WTC11 (cell line): ENCODE results near the gene TPP1. TPM values are rescaled to one million over a fixed set of nuclear protein-coding genes. Genes with fewer than 3 reads are reported as not detected.

Experiments
- ATAC-seq: fragments of 200-7000 bp; cut with Tn5 transposase; 2 replicates; pipeline ENCODE4 v1.10.0; 2021; ENCODE audit warnings: mild to moderate bottlenecking, moderate library complexity
- CTCF ChIA-PET: fragments of 300-600 bp; sonication (Branson Sonifier 250); formaldehyde crosslinking; loops from one replicate; lab custom pipeline; 2021; ENCODE audit warnings: antibody characterized with exemption; lab: Charles Lee
- POLR2A ChIA-PET: fragments of 350-600 bp; sonication (Branson Sonifier 250); formaldehyde crosslinking; loops from one replicate; lab custom pipeline; 2021; ENCODE audit warnings: antibody characterized with exemption; lab: Charles Lee
- DNase-seq: peaks from one replicate; pipeline ENCODE4 v3.0.0; 2021; ENCODE audit warnings: low spot score
- H3K27ac Mint-ChIP-seq: 2 replicates; pipeline ENCODE4 v1.8.0; 2021; ENCODE audit warnings: mixed read lengths
- H3K27me3 Mint-ChIP-seq: 2 replicates; pipeline ENCODE4 v1.8.0; 2021; ENCODE audit warnings: low read depth, mild to moderate bottlenecking, moderate library complexity, mixed read lengths
- H3K36me3 Mint-ChIP-seq: 2 replicates; pipeline ENCODE4 v1.8.0; 2021; ENCODE audit warnings: mixed read lengths
- H3K4me1 Mint-ChIP-seq: 2 replicates; pipeline ENCODE4 v1.8.0; 2022; ENCODE audit warnings: mixed read lengths
- H3K4me3 Mint-ChIP-seq: 2 replicates; pipeline ENCODE4 v1.8.0; 2021; ENCODE audit warnings: mild to moderate bottlenecking, moderate library complexity, mixed read lengths
- H3K9me3 Mint-ChIP-seq: 2 replicates; pipeline ENCODE4 v1.8.0; 2021; ENCODE audit warnings: mixed read lengths
- AFF4 ChIP-seq: sonication (generic); formaldehyde crosslinking; IDR thresholded peaks from 2 replicates; pipeline ENCODE4 v1.8.1; 2023; ENCODE audit warnings: mild to moderate bottlenecking, missing genetic modification reagents, borderline replicate concordance
- CTCF ChIP-seq: fragments of 200-600 bp; IDR thresholded peaks from 2 replicates; pipeline ENCODE4 v1.8.0; 2022; ENCODE audit warnings: antibody characterized with exemption
- E2F4 ChIP-seq: sonication (generic); formaldehyde crosslinking; IDR thresholded peaks from 2 replicates; pipeline ENCODE4 v1.8.1; 2022; ENCODE audit warnings: low read depth, mild to moderate bottlenecking, moderate library complexity, missing genetic modification reagents, borderline replicate concordance
- ELF4 ChIP-seq: sonication (generic); formaldehyde crosslinking; IDR thresholded peaks from 2 replicates; pipeline ENCODE4 v1.8.1; 2022; ENCODE audit warnings: low read depth, mild to moderate bottlenecking, moderate library complexity, missing genetic modification reagents
- GABPB1 ChIP-seq: sonication (generic); formaldehyde crosslinking; IDR thresholded peaks from 2 replicates; pipeline ENCODE4 v1.8.1; 2023; ENCODE audit warnings: mild to moderate bottlenecking, missing genetic modification reagents
- HMGXB4 ChIP-seq: sonication (generic); formaldehyde crosslinking; IDR thresholded peaks from 2 replicates; pipeline ENCODE4 v1.8.1; 2023; ENCODE audit warnings: mild to moderate bottlenecking, moderate library complexity, missing genetic modification reagents
- JAZF1 ChIP-seq: fragments of 250-450 bp; sonication (Bioruptor Pico); IDR thresholded peaks from 2 replicates; pipeline ENCODE4 v1.9.0; 2021; ENCODE audit warnings: moderate library complexity, mild to moderate bottlenecking, inconsistent platforms
- KAT7 ChIP-seq: sonication (generic); formaldehyde crosslinking; IDR thresholded peaks from 2 replicates; pipeline ENCODE4 v1.8.1; 2023; ENCODE audit warnings: missing genetic modification reagents, mild to moderate bottlenecking, borderline replicate concordance
- MXD4 ChIP-seq: fragments of 250-450 bp; sonication (Bioruptor Pico); IDR thresholded peaks from 2 replicates; pipeline ENCODE4 v1.8.0; 2021; ENCODE audit warnings: mild to moderate bottlenecking, moderate library complexity, borderline replicate concordance
- NFYB ChIP-seq: sonication (generic); formaldehyde crosslinking; conservative IDR thresholded peaks from 2 replicates; pipeline ENCODE4 v1.8.0; 2022; ENCODE audit warnings: low read depth, missing genetic modification reagents
- ZNF138 ChIP-seq: sonication (generic); formaldehyde crosslinking; conservative IDR thresholded peaks from 2 replicates; pipeline ENCODE4 v1.8.1; 2022; ENCODE audit warnings: mild to moderate bottlenecking, moderate library complexity, missing genetic modification reagents
- ZNF416 ChIP-seq: fragments of 250-450 bp; sonication (Bioruptor Pico); IDR thresholded peaks from 2 replicates; pipeline ENCODE4 v1.9.0; 2021; ENCODE audit warnings: mild to moderate bottlenecking, inconsistent platforms
- total RNA-seq: library from RNA; stranded (reverse); gene quantifications from 3 replicates; pipeline ENCODE4 v1.2.3, GENCODE V29; 2021
- TF ChIP-seq, protein P1 (sequence below): sonication (generic); formaldehyde crosslinking; IDR thresholded peaks from 2 replicates; pipeline ENCODE4 v1.8.0; 2022; ENCODE audit warnings: missing genetic modification reagents
- TF ChIP-seq, protein P2 (sequence below): sonication (generic); formaldehyde crosslinking; IDR thresholded peaks from 2 replicates; pipeline ENCODE4 v1.8.0; 2023; ENCODE audit warnings: missing genetic modification reagents
- TF ChIP-seq, protein P3 (sequence below): sonication (generic); formaldehyde crosslinking; IDR thresholded peaks from 2 replicates; pipeline ENCODE4 v1.8.0; 2022; ENCODE audit warnings: mild to moderate bottlenecking, missing genetic modification reagents

The TPP1 gene
- total RNA-seq, 1 experiment from 2014 or later: 36.2 TPM

DNA sequence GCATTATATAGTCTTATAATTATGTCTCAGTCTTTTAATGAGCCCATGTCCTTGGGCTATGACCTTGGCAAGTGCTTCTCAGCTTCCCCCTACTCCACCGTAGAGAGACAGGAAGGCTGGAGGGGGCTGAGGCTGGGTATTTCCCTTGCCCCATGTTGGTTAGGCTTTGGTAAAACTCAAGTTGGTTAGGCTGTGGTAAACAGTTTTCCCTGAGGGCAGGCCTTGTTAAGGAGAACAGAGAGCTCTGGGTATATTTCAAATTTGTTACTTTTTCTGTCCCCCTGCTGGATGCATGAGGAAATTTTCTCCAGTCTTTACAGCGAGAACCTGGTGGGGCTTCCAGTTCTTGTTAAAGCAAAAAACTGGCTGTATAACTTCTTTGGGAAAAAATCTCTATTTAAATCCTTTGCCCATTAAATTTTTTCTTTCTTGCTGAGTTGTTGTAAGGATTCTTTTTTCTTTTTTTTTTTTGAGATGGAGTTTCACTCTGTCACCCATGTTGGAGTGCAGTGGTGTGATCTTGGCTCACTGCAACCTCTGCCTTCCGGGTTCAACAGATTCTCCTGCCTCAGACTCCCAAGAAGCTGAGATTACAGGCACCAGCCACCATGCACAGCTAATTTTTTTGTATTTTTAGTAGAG lies 48.6 kb upstream of the TPP1 start:
- TF ChIP-seq CTCF: peak; percentile 64
- TF ChIP-seq KAT7 (CRISPR knock-in tag): no peak
- POLR2A ChIA-PET: interaction anchor here (0.6 kb wide), 1 partner anchor 284 kb away, joined by 5 read pairs; no protein-coding TSS in a partner anchor
- peak; percentile 96 for ATAC-seq
- H3K27me3 Mint-ChIP-seq: peaks cover 2% of the 10 kb centered on the region; the same call in 1 of the 2 replicates
- no peak for DNase-seq
- H3K9me3 Mint-ChIP-seq: no peaks in the 10 kb centered on the region
- no peak overlapping the region for H3K4me3 Mint-ChIP-seq
- H3K4me1 Mint-ChIP-seq: no peaks in the 10 kb centered on the region
- H3K36me3 Mint-ChIP-seq: no peaks in the 10 kb centered on the region
- CTCF ChIA-PET: interaction anchor here (0.6 to 3.0 kb wide), 30 partner anchors 9 to 409 kb away, joined by 3 to 17 read pairs (median 4); partner anchors contain the start of genes DCHS1, MRPL17, TAF10 and TPP1
- no peak overlapping the region for H3K27ac Mint-ChIP-seq

- no peaks in the 10 kb centered on the region for H3K36me3 Mint-ChIP-seq
- POLR2A ChIA-PET: no interaction called here
- no peak for TF ChIP-seq MXD4 (CRISPR knock-in tag)
- TF ChIP-seq, protein P1, sequence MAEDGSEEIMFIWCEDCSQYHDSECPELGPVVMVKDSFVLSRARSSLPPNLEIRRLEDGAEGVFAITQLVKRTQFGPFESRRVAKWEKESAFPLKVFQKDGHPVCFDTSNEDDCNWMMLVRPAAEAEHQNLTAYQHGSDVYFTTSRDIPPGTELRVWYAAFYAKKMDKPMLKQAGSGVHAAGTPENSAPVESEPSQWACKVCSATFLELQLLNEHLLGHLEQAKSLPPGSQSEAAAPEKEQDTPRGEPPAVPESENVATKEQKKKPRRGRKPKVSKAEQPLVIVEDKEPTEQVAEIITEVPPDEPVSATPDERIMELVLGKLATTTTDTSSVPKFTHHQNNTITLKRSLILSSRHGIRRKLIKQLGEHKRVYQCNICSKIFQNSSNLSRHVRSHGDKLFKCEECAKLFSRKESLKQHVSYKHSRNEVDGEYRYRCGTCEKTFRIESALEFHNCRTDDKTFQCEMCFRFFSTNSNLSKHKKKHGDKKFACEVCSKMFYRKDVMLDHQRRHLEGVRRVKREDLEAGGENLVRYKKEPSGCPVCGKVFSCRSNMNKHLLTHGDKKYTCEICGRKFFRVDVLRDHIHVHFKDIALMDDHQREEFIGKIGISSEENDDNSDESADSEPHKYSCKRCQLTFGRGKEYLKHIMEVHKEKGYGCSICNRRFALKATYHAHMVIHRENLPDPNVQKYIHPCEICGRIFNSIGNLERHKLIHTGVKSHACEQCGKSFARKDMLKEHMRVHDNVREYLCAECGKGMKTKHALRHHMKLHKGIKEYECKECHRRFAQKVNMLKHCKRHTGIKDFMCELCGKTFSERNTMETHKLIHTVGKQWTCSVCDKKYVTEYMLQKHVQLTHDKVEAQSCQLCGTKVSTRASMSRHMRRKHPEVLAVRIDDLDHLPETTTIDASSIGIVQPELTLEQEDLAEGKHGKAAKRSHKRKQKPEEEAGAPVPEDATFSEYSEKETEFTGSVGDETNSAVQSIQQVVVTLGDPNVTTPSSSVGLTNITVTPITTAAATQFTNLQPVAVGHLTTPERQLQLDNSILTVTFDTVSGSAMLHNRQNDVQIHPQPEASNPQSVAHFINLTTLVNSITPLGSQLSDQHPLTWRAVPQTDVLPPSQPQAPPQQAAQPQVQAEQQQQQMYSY (CRISPR knock-in tag): no peak
- TF ChIP-seq, protein P2, sequence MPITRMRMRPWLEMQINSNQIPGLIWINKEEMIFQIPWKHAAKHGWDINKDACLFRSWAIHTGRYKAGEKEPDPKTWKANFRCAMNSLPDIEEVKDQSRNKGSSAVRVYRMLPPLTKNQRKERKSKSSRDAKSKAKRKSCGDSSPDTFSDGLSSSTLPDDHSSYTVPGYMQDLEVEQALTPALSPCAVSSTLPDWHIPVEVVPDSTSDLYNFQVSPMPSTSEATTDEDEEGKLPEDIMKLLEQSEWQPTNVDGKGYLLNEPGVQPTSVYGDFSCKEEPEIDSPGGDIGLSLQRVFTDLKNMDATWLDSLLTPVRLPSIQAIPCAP (CRISPR knock-in tag): no peak
- TF ChIP-seq ELF4 (CRISPR knock-in tag): no peak
- no peak for TF ChIP-seq HMGXB4 (CRISPR knock-in tag)
- no peak for TF ChIP-seq E2F4
- ATAC-seq (no peak), DNase-seq (no peak)
- no peak overlapping the region for H3K27ac Mint-ChIP-seq
- no peaks in the 10 kb centered on the region for H3K4me1 Mint-ChIP-seq
- no peaks in the 10 kb centered on the region for H3K9me3 Mint-ChIP-seq
- CTCF ChIA-PET: interaction anchor here (0.6 to 3.0 kb wide), 9 partner anchors 8 to 408 kb away, joined by 3 to 13 read pairs (median 6); partner anchors contain the start of genes MRPL17 and TAF10
- H3K4me3 Mint-ChIP-seq: no peak overlapping the region
- peaks cover 2% of the 10 kb centered on the region; the same call in 1 of the 2 replicates for H3K27me3 Mint-ChIP-seq
Observed at GRCh38 chr11:6666302-6667183, 47.3 kb upstream of the TPP1 start.

DNA sequence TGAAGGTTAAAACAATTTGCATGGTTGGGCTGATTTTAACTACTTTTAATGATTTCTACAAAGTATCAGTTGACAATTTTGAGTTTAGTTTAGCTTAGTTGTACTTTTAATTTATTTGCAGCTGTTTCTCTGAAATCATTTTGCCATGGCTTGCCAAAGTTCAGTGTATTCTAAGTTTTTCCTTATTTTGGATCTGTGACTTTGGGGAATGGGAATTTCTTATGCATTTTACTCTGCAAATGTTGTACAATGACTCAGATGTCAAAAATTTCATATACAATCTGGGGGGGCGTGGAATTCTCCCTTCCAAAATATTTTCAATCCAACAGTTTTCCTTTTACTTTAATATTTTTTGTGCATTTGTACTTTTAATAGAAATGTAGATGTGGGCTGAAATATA lies 45.3 kb upstream of the TPP1 start:
- DNase-seq: no peak
- 0 out of 2 replicates have a peak, but pooled peaks cover 2% of the 10 kb centered on the region for H3K27me3 Mint-ChIP-seq
- H3K36me3 Mint-ChIP-seq: no peaks in the 10 kb centered on the region
- ATAC-seq: no peak
- no peak overlapping the region for H3K4me3 Mint-ChIP-seq
- ChIA-PET CTCF (no interaction called here), POLR2A (no interaction called here)
- H3K4me1 Mint-ChIP-seq: no peaks in the 10 kb centered on the region
- no peaks in the 10 kb centered on the region for H3K9me3 Mint-ChIP-seq
- H3K27ac Mint-ChIP-seq: no peak overlapping the region
- TF ChIP-seq NFYB: no peak
- TF ChIP-seq ZNF416: no peak
- TF ChIP-seq JAZF1 (CRISPR knock-in tag): no peak
- TF ChIP-seq, protein P3, sequence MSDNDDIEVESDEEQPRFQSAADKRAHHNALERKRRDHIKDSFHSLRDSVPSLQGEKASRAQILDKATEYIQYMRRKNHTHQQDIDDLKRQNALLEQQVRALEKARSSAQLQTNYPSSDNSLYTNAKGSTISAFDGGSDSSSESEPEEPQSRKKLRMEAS (CRISPR knock-in tag): no peak
- no peak for TF ChIP-seq AFF4
- TF ChIP-seq GABPB1: no peak
- TF ChIP-seq ZNF138 (CRISPR knock-in tag): no peak
